Germinal center (tissue), 1 donor: ENCODE data around the gene SLC6A5.
"Not testable (repeated sequence)": the region's sequence is repeated elsewhere in the genome, so short reads cannot be mapped to it uniquely, and the experiment has no call there.

Experiments used
- DNase-seq: peaks from one replicate; pipeline ENCODE4 v3.0.0; 2012; ENCODE audit warnings: mixed read lengths, low spot score

Gene SLC6A5

GRCh38 chr11:20599221-20600019, at the start of gene SLC6A5:
Gene SLC6A5, plus strand, starts transcription at chr11:20599608. Its CDS starts 65 bp downstream, at chr11:20599673.
- no peak for DNase-seq

GRCh38 chr11:20551096-20551495, 48.3 kb upstream of the SLC6A5 start:
- DNase-seq, result no peak

- DNase-seq, result no peak
Observed at GRCh38 chr11:20555783-20556182, 43.6 kb upstream of the SLC6A5 start.

- DNase-seq, result not testable (repeated sequence)
Observed at GRCh38 chr11:20556396-20556795, 43.0 kb upstream of the SLC6A5 start.

GRCh38 chr11:20558741-20559140, 40.7 kb upstream of the SLC6A5 start:
- DNase-seq, result no peak

- no peak for DNase-seq
Observed at GRCh38 chr11:20559523-20560300, 39.7 kb upstream of the SLC6A5 start.

GRCh38 chr11:20561915-20562314, 37.5 kb upstream of the SLC6A5 start:
- DNase-seq, result no peak

GRCh38 chr11:20563866-20564265, 35.5 kb upstream of the SLC6A5 start:
- DNase-seq, result no peak

- no peak for DNase-seq
Observed at GRCh38 chr11:20564846-20565635, 34.4 kb upstream of the SLC6A5 start.

GRCh38 chr11:20566115-20566514, 33.3 kb upstream of the SLC6A5 start:
- not testable (repeated sequence) for DNase-seq

- DNase-seq, result no peak
Observed at GRCh38 chr11:20566591-20567434, 32.6 kb upstream of the SLC6A5 start.

- DNase-seq, result not testable (repeated sequence)
Observed at GRCh38 chr11:20579725-20580124, 19.7 kb upstream of the SLC6A5 start.

- DNase-seq, result no peak
Observed at GRCh38 chr11:20583201-20583600, 16.2 kb upstream of the SLC6A5 start.

- DNase-seq, result no peak
Observed at GRCh38 chr11:20584093-20584774, 15.2 kb upstream of the SLC6A5 start.

- no peak for DNase-seq
Observed at GRCh38 chr11:20589796-20590195, 9.6 kb upstream of the SLC6A5 start.

- DNase-seq, result no peak
Observed at GRCh38 chr11:20590381-20590780, 9.0 kb upstream of the SLC6A5 start.

- DNase-seq, result no peak
Observed at GRCh38 chr11:20592741-20593140, 6.7 kb upstream of the SLC6A5 start.

- no peak for DNase-seq
Observed at GRCh38 chr11:20594274-20595061, 4.9 kb upstream of the SLC6A5 start.

- no peak for DNase-seq
Observed at GRCh38 chr11:20595101-20595500, 4.3 kb upstream of the SLC6A5 start.
